Left lung (tissue), 10 donors: ENCODE measurements around the gene CNPPD1. TPM values are rescaled to one million over a fixed set of nuclear protein-coding genes. Genes with fewer than 3 reads are reported as not detected.
A peak's percentile ranks its signal among the peaks of the same experiment; 100 is the strongest.

Experiments used
- ATAC-seq: fragments of 200-7000 bp; cut with Tn5 transposase; one replicate; pipeline ENCODE4 v1.9.1; 2020; ENCODE audit warnings: moderate library complexity
- DNase-seq, 4 donors: peaks; one replicate each; pipeline ENCODE4 v3.0.0-alpha.2; 2013 to 2020
- H3K27ac ChIP-seq, 2 donors: fragments of 200-600 bp; sonication (generic) in 1 of 2; one replicate each; pipeline versions ENCODE4 v1.5.0 to v1.8.0; 2020 to 2021
- H3K27me3 ChIP-seq, 2 donors: fragments of 200-600 bp; sonication (generic) in 1 of 2; one replicate each; pipeline versions ENCODE4 v1.5.0 to v1.8.0; 2020 to 2021
- H3K36me3 ChIP-seq, 2 donors: fragments of 200-600 bp; sonication (generic) in 1 of 2; one replicate each; pipeline versions ENCODE4 v1.5.0 to v1.8.0; 2020 to 2021
- H3K4me1 ChIP-seq, 2 donors: fragments of 200-600 bp; one replicate each; pipeline ENCODE4 v1.8.0; 2021
- H3K4me3 ChIP-seq, 2 donors: fragments of 200-600 bp; sonication (generic) in 1 of 2; one replicate each; pipeline versions ENCODE4 v1.5.0 to v1.8.0; 2020 to 2021; ENCODE audit warnings: mild to moderate bottlenecking in 1 of 2
- H3K9me3 ChIP-seq, 2 donors: fragments of 200-600 bp; sonication (generic) in 1 of 2; one replicate each; pipeline versions ENCODE4 v1.5.0 to v1.8.0; 2020 to 2021
- intact Hi-C, 2 donors: fragments of 100-400 bp; cut with DNase I; formaldehyde crosslinking; loops; one replicate each; pipeline versions ENCODE4 v1.11.2 to v1.14.2; 2022
- polyA plus RNA-seq, 6 donors: library from polyadenylated mRNA; unstranded; fragments of 120-200 nt; gene quantifications; one replicate each; pipeline ENCODE4 v1.2.1, GENCODE V29; 2013; ENCODE audit not compliant: insufficient read length in 6 of 6
- total RNA-seq, 2 donors: library from RNA; stranded (reverse); fragmentation: NEBNext Ultra II Directional; extraction: Animal tissue kit (Norgen Biotek cat#: 25700); gene quantifications; one replicate each; pipeline ENCODE4 v1.2.1, GENCODE V29; 2021
- TF ChIP-seq, protein P1 (sequence below), 2 donors: fragments of 200-600 bp; sonication (generic) in 1 of 2; IDR thresholded peaks; one replicate each; pipeline versions ENCODE4 v1.5.0 to v1.8.0; 2021; ENCODE audit warnings: antibody characterized with exemption in 2 of 2
- donor health status: DM: no; HTN: yes; CAD: no.
- donor health status: DM: no; HTN: no; CAD: no.

Gene CNPPD1
- total and polyA plus RNA-seq, 8 donors, result 34.6 to 68.2 (median 42.0) TPM

DNA sequence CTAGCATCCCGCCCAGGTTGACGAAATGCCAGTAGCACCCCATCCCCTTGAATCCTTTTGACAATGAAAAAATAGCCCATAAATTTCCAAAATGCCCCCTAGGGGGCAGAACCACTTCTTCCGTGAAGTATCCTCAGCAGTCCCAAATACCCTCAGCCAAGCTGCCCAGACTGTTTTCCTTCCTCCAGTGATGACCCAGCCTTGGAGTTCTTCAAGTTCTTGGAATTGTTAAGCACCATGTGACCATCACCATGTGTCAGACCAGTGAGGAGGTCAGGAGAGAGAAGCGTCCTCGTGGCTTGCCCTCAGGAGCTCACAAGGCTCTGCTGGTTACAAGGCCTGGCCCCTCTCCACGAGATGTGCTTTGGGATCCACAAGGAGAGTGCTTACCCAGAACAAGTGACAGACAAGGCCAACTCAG, 5.5 kb downstream of the CNPPD1 start:
- H3K9me3 ChIP-seq, result no peaks in the 10 kb centered on the region
- H3K27me3 ChIP-seq, result no peaks in the 10 kb centered on the region
- intact Hi-C loops, result loop anchor here in 1 of 2 donors (5.0 kb wide), 1 partner anchor 126 kb away; no protein-coding TSS in a partner anchor
- peak in 2 of 4 donors; percentile 14 to 37 for DNase-seq
- TF ChIP-seq, protein P1, sequence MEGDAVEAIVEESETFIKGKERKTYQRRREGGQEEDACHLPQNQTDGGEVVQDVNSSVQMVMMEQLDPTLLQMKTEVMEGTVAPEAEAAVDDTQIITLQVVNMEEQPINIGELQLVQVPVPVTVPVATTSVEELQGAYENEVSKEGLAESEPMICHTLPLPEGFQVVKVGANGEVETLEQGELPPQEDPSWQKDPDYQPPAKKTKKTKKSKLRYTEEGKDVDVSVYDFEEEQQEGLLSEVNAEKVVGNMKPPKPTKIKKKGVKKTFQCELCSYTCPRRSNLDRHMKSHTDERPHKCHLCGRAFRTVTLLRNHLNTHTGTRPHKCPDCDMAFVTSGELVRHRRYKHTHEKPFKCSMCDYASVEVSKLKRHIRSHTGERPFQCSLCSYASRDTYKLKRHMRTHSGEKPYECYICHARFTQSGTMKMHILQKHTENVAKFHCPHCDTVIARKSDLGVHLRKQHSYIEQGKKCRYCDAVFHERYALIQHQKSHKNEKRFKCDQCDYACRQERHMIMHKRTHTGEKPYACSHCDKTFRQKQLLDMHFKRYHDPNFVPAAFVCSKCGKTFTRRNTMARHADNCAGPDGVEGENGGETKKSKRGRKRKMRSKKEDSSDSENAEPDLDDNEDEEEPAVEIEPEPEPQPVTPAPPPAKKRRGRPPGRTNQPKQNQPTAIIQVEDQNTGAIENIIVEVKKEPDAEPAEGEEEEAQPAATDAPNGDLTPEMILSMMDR (IDR thresholded peaks at IDR 0.05), result peak; percentile 59 to 72
- ATAC-seq, result peak; percentile 77
- H3K36me3 ChIP-seq, result peaks cover 0 to 41% of the 10 kb centered on the region in 2 donors
- peak overlapping the region; percentile 10 to 51 for H3K27ac ChIP-seq
- H3K4me3 ChIP-seq, result no peak overlapping the region
- H3K4me1 ChIP-seq, result peaks cover 10 to 31% of the 10 kb centered on the region in 2 donors

DNA sequence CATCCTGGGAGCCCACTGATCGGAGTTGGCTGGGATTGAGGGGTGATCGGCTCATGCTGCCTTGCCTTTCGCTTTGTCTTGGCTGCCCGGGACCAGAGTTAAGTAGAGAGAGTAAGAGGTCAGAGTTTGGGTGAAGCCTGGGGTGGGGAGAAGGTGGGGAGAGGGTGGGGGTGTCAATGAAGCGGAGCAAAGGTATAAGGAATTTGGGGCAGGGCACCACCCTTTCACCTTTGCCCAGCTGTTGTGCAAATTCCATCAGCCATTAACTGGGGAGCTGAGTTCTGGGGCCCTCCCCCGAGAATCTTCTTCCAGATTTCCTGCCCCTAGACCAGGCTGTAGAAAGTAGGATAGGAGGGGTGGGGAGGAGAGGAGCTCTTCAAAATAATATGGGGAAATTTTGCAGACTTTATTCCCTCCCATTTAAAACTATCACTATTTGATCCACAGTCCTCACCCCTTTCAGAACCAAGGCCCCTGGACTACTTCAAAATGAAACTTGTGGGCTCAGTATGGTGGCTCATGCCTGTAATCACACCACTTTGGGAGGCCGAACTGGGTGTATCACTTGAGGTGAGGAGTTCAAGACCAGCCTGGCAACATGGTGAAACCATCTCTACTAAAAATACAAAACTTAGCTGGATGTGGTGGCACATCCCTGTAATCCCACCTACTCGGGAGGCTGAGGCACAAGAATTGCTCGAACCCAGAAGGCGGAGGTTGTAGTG, 6.6 kb downstream of the CNPPD1 start, which contains the start of gene SLC23A3:
Gene SLC23A3 (minus strand): TSS at position 100 of the 725 bp plus-strand sequence. CDS start 45 bp downstream, at position 55.
- Histone ChIP-seq H3K27me3 (no peaks in the 10 kb centered on the region), H3K4me1 (peaks cover 0 to 20% of the 10 kb centered on the region in 2 donors), H3K27ac (no peak within 1 kb of the TSS), H3K9me3 (no peaks in the 10 kb centered on the region), H3K4me3 (no peak within 1 kb of the TSS), H3K36me3 (peaks cover 0 to 38% of the 10 kb centered on the region in 2 donors)
- intact Hi-C loops, result loop anchor here (5.0 to 10.0 kb wide), 2 partner anchors 125 to 127 kb away; no protein-coding TSS in a partner anchor
- DNase-seq (no peak), ATAC-seq (no peak)
- TF ChIP-seq, protein P1 (IDR thresholded peaks at IDR 0.05), result no peak

DNA sequence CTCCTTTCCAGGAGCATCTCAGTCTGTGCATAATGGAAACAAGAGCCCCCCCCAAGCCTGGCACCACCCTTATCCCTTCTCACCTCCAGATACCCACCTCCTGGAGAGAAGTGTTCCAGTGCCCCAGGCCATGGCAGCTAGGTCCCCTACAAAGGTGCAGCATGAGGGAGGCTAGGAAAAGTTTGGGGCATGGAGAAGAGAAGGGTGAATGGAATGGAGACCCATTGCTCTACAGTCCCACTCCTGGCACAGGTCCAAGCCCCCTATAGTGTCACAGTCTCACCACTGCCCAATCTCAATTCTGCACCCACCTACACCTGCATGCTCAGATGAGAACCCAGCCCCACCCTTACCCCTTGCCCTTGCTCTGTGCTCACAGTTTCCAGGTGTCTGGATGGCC, 7.8 kb downstream of the CNPPD1 start:
- TF ChIP-seq, protein P1 (IDR thresholded peaks at IDR 0.05), result no peak
- H3K9me3 ChIP-seq, result no peaks in the 10 kb centered on the region
- H3K27me3 ChIP-seq, result no peaks in the 10 kb centered on the region
- H3K4me3 ChIP-seq, result no peak overlapping the region
- ATAC-seq, result no peak
- H3K27ac ChIP-seq, result no peak overlapping the region
- peaks cover 0 to 11% of the 10 kb centered on the region in 2 donors for H3K4me1 ChIP-seq
- intact Hi-C loops, result loop anchor here in 1 of 2 donors (10.0 kb wide), 1 partner anchor 126 kb away; no protein-coding TSS in a partner anchor
- peaks cover 0 to 27% of the 10 kb centered on the region in 2 donors for H3K36me3 ChIP-seq
- DNase-seq, result no peak

DNA sequence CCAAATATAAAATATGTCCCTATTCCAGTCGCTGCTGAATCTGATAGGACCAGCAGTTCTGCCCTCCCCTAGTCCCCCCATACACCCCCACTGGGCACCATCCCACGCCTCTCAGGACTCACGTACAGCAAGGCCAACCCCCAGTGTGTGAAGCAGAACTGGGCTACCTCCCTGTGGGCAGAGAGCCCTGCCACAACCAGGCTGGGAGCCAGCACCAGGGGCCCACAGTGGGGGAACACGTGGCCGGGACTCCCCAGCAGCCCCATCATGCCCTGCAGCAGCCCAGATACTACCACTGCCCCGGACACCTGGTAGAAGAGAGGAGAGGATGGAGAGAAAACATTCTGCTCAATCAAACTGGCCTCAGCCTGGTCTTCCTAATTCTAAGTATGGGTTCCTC, 8.2 kb downstream of the CNPPD1 start:
- Histone ChIP-seq H3K4me3 (no peak overlapping the region), H3K4me1 (peaks cover 0 to 11% of the 10 kb centered on the region in 2 donors), H3K27me3 (no peaks in the 10 kb centered on the region), H3K9me3 (no peaks in the 10 kb centered on the region), H3K36me3 (peaks cover 0 to 23% of the 10 kb centered on the region in 2 donors), H3K27ac (no peak overlapping the region)
- intact Hi-C loops, result loop anchor here in 1 of 2 donors (10.0 kb wide), 1 partner anchor 126 kb away; no protein-coding TSS in a partner anchor
- ATAC-seq, result no peak
- TF ChIP-seq, protein P1 (IDR thresholded peaks at IDR 0.05), result no peak
- no peak for DNase-seq

DNA sequence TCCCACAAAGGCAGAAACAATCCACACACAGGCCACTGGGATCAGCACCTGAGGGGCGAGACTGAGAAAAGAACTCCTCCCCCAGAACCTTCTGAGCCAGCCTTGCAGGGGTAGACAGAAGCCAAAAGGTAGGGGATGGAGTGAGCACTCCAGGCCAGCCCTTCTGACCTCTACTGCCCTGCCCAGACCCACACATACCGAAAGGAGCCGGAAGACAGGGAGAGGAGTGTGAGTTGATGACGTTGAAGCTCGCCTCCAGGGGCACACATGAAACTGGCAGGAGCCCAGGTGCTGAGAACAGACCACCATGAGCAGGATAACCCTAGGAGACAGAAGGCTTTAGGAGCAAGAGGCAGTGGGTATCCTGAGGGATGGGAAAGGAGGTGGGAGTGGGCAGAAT, 8.7 kb downstream of the CNPPD1 start:
- Histone ChIP-seq H3K27me3 (no peaks in the 10 kb centered on the region), H3K36me3 (peaks cover 0 to 17% of the 10 kb centered on the region in 2 donors), H3K4me1 (peaks cover 0 to 11% of the 10 kb centered on the region in 2 donors), H3K27ac (no peak overlapping the region), H3K9me3 (no peaks in the 10 kb centered on the region), H3K4me3 (no peak overlapping the region)
- DNase-seq, result no peak
- intact Hi-C loops, result loop anchor here in 1 of 2 donors (10.0 kb wide), 1 partner anchor 127 kb away; no protein-coding TSS in a partner anchor
- TF ChIP-seq, protein P1 (IDR thresholded peaks at IDR 0.05), result no peak
- ATAC-seq, result no peak
